Stimulated activated CD4-positive, alpha-beta T cell treated with anti-CD3 and anti-CD28 coated beads, Interleukin-1b, Interleukin-23, amount 100 ng/mL, for 24 hours (primary cell): Measurements from ENCODE around the gene CADPS.

ENCODE experiments used
- DNase-seq, 4 experiments: peaks; one replicate each; pipeline ENCODE4 v3.0.0-alpha.2; 2020; ENCODE audit warnings: low read depth in 4 of 4, low spot score in 1 of 4

Gene CADPS

DNA sequence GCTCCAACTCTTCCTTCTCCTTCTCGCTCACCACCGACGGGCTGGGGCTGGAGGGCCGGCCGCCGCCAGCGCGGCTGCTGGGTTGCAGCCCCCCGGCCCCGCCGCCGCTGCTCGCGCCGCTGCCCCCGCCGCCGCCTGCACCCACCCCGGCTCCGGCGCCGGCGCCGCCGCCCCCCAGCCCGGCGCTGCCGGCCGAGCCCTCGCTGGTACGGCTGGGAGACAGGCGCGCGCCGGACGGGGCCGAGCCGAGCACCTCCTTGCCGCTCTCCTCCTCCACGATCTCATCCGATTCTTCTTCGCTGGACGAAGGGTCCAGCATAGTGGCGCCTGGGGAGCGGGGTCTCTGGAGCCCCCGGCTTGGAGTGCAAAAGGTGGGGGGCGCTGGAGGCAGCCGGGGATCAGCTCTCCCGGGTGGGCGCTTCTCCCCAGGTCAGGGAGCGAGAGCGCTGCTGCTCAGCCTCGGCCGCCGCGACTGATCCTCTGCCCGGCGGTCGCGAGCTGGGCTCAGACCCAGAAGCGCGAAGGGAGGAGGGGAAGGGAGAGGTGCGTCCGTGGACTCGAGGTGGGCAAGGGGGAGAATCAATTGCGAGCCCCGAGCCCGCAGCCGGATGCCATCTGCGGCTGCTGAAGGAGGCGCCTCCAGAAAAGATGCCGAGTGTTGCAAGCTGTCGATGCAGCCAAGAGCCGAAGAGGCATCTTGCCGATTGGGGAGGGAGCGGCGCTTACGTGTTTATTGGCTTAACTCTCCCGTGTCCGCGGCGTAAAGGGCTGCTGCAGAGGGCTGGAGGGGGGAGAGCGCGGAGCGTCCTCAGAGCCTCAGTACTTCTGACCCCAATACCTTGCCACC lies at the start of gene CADPS:
Gene CADPS, minus strand, starts transcription at position 706 of the 847 bp plus-strand sequence. Its CDS starts 387 bp downstream, at position 319.
- DNase-seq, result no peak

DNA sequence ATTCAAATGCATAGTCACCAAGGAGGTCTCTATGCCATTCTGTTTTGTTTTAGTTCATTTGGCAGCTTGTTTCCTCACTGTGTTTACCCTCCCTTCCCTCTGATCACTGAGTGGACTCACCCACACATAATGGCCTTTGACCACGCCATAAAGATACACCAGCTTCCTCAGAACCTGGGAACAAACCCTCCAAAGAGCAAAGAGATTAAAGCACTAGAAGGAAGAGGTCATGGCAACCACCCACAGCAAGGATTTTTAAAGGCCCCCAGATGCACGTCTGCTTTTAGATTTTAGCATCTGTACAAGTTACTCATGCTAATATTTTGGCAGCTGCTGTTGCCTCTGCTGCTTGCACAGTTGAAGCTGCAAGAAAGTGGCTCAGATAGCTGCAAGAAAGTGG lies 47.9 kb upstream of the CADPS start:
- DNase-seq, result no peak

DNA sequence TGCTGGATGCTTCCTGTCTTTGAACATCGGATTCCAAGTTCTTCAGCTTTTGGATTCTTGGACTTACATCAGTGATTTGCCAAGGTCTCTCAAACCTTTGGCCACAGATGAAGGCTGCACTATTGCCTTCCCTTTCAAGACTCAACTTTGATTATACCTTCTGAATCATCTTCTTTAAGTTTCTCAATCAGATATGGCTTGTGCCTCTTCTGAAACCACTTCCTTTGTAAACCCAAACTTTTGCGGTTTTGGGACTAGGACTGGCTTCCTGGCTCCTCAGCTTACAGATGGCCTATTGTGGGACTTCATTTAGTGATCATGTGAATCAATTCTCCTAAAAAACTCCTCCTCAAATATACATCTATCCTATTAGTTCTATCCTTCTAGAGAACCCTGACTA lies 47.1 kb upstream of the CADPS start:
- no peak for DNase-seq

DNA sequence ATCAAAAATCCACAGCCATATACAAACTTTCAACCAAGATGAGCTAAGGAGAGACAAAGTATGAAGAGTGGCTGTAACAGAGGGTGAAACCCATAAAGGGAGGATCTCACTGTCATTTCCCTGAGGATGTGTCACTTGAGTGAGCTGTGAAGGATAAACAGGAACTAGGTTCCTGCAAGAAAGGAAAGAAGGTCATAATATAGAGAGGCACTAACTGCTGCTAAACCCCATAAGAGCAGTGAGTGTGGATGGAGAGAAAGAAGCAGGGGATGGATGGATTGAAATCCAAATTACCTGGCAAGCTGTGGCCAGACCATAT lies 45.2 kb upstream of the CADPS start:
- DNase-seq, result no peak

DNA sequence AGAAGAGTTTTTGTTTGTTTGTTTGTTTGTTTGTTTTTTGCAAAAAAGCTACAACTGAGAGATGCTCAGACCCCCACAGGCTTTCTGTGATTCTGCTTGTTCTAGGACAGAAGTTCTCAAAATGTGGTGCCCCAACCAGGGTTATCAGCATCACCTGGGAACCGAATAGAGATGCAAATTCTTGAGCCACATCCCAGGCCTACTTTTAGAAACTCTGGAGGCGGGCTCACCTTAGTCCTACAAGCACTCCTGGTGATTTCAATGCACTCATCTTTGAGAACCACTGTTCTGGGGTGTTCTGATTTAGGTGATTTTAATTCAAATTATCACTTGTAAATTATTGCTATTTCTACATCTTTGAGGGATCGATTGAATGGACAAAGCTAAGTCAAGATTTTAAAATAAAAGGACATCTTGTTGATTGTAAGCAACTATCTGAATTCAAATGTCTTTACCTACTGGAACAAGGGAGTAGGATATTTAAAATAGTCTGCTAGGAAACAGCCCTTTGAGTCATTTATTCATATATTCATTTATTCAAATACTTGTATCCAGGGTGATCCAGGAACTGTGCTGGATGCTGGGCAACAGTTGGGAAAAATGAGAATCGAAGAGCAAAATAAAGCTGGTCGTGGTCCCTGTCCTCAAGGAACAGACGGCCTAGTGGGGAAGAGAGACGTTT lies 44.7 kb upstream of the CADPS start:
- no peak for DNase-seq

DNA sequence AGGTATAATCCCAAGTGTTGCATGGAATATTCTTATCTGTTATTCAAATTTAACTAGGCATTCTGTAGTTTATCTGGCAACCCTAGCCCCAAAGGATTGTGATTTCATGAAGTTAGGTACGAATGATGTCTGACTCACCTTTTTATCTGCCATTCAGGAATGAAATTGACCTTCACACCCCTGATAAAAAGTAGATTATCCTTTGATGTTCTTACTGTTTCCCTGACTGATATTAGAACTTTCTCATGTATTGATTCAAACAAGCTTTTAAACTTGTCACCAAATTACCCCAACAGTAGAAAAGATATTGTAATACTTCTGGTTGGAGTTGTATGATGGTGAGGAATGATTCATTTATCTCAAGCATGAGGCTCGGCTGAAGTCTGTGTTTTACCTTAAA lies 43.6 kb upstream of the CADPS start:
- no peak for DNase-seq

DNA sequence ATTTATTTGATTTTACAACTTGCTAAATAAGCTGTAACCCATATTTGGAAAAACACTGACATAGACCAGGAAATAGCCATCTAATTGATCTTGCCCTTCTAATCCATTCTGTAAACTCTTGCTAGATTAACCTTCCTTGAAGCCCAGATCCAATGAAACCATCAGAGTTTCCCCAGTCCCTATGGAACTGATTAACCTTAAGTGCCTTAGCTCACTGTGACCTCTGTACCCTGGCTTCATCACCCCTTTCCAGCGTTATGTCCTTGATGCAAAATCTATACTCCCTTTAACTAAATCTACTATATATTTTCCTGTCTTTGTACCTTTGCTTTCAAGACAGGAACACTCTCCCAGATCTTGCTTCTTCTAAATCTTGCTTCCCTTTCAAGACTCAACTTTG lies 42.9 kb upstream of the CADPS start:
- no peak for DNase-seq

DNA sequence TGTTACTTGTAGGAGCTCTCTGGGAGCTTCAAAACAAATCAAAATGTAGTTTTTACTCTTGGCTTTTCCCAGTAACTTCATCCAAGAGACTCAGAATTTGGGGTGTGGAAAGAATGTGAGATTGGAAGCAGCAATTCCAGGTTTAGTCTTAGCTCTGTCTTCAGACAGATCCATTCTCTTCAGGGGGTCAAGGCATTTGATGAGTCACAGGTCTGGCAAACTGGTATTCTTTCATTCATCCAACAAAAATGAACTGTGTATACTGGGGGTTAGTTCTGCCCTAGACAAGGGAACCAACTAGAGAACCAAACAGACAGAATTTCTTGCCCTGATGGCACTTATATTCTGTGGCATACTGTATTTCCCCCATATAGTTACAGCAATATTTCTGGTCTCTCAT lies 36.3 kb upstream of the CADPS start:
- DNase-seq, result no peak

DNA sequence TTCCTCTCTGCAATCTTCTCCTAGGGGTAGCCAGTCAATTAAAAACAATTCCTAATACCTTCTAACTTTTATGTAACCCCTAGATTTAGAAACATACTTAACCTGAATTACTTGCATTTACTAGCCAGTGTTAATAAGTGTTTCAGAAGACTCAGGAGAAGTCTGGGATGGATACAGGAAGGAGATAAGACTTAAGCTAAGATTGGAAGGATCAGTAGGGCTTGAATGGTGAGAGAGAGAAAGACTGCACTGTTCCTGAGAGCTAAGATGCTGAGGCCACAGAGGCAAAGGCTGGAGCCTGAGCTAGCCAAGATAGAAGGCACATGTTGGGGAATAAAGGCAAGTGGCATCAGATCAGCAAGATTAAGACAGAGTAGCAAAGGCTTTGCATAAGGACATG lies 30.1 kb upstream of the CADPS start:
- DNase-seq, result no peak

DNA sequence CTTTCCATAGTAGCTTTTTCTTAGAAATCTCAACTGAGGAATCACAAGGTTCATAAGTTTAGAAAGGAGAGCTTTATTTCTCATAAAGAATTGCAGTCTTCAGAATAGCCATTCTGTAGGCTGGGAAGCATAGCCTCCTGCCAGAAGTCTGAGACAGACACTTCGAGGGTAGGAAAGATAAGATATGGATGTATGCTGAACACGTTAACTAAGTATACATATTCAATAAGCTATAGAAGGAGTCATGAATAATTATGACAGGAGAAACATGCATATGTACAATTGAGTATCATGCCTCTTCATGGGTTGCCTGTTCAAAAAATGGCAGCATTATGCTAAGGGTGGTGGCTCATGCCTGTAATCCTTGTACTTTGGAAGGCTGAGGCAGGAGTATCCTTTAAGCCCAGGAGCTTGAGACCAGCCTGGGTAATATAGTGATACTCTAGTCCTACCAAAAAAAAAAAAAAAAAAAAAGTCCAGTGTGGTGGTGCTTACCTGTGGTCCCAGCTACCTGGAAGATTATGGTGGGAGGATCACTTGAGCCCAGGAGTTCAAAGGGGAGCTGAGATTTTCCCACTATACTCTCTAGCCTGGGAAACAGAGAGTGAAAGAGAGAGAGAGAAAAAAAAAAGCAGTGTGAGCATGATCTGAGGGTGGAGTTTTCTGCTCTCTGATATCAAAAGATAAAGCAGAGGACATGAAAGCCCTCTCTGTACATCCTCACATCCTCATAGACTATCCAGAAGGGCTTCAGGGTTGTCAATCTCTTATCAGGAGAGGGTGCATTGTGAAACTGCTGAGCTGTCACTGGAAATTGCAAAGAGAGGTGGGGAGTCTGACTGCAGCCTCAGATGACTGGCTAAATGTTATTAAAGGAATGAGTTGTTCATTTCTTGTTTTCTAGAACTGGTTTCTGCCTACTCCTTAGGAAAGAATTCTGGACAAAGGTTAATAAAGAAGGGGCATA lies 23.6 kb upstream of the CADPS start:
- no peak for DNase-seq

DNA sequence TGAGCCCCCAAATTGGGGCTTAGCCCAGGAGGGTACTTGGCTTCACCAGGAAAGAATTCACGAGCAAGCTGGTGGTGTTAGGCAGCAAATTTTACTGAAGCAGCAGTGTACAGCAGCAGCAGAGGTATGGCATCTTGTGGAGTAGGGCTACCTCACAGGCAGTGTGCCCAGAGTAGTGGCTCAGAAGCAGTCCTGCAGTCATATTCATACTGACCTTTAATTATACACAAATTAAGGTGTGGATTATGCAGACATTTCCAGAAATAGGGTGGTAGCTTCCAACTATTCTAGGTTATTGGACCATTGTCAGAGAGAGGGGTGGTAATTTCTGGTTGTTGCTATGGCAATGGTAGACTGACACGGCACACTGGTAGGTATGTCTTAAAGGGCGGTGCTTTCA lies 20.7 kb upstream of the CADPS start:
- no peak for DNase-seq

DNA sequence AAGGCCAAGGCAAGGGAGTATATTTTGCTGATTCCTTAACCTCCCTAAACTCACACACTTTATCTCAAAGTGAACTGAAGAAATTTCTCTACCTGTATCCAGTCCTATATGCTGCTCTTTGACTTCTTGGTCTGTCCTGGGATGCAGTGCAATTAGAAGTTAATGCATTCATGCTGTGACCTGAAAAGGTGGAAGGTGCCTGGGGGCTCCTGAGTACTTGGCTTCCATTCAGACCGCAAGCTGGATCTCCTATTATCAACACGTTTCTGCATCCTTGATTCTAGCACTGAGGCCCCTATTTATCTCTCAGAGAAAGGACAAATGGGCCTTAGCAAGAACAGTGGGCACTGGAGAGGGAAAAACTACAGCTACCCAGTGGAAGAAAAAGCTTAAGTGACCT lies 17.7 kb upstream of the CADPS start:
- DNase-seq, result no peak

DNA sequence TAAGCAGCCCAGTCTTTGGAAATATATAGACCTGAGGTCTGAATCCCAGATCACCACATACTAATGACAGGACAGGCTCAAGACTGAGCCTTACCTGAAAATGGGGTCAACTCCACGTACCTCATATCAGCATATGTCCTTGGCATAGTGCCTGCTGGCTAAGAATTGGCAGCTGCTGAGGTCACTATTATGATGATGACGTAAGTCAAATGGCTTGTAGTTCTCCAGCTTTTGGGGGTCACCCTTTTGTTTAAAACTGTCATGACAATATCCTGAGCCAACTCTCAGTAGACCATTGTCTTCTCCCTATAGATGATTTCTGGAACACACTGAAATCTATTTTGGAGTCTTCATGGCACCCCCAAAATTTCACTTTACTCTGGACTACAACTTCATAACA lies 16.8 kb upstream of the CADPS start:
- DNase-seq, result no peak

DNA sequence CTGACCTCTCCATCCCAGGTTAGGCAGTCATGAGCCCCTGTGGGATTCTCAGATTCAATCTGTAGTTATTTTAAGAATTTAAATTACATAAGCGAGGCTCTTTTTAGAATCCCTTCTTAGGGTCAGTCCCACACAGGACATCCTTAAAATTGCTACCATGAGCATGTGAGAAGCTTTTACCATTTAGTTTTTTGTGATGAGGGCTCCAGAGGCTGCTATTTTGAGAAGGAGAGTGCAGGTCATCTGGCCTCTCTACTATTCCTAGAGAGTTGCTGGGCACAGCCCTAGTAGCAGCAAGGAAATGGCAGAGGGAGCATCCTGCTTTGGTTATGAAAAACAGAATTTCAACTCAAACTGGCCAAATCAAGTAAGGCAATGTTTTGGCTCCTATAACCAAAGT lies 13.6 kb upstream of the CADPS start:
- DNase-seq, result no peak

DNA sequence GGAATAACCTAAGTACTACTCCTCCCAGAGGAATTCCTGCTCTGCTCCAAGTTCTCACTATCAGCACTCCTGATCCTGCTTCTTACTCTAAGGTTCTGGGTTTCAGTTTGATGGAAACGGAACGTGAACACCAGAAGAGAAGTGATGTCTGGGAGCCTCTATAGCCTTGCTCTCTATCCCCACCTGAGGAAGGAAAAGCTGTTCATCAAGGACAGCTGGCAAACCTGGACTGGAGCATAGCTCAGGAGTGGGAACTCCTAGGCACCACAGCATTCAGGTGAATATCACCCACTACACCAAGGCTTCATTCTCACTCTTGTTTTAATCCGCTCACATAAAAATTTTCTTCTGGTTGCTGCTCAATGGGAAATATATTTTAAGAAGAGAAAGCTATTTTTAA lies 13.0 kb upstream of the CADPS start:
- DNase-seq, result no peak

DNA sequence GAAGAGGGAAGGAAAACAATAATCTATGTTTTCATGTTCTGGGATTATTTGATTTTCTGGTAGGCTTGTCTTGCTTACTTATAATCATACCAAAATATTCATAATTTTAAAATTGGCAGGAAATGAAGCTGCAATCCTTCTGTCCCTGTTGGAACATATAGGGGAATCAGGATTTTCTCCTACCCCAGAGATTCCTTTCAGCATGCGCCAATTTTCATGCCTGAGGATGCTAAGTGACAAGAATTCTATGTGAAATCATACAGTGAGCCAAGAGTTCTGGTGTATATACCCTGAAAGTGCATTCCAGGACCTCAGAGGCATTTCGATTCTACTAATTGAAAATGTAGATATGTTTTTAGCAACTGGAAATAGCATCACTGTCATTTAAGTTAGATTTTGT lies 9.9 kb upstream of the CADPS start:
- DNase-seq, result no peak

DNA sequence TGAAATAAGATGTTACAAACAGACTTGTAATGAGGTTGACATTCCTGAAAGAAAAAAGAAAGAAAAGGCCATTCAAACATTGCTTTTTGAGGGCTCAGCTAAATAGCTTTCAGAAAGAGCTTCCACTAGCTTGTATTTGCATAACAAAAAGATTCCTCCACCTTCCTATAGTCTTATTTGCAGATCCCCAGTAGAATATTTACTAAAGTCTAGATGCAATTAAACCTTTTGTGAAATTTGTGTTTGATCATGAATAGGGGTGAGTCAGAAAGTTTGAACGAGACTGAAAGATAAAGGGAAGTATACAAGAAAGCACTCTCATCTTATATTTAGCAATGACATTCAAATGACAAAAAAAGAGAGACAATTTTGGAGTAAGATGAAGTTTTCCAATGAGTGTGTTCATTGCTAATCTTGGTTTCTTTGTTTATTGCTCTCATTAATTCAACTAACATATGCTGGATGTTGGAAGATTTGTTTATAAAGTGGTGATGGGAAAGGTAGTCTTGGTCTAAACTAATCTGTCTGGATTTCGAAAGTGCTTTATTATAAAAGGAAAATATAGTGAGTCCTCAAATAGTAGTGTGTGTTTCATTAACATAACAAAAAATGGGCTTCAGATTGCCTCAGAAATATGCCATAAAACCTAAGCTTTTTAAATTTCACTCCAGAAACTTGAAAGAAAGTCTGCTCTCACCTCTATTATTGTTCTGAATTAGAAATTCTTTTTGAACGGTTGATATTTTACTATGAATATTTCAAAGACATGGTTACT lies 9.1 kb upstream of the CADPS start:
- DNase-seq, result no peak

DNA sequence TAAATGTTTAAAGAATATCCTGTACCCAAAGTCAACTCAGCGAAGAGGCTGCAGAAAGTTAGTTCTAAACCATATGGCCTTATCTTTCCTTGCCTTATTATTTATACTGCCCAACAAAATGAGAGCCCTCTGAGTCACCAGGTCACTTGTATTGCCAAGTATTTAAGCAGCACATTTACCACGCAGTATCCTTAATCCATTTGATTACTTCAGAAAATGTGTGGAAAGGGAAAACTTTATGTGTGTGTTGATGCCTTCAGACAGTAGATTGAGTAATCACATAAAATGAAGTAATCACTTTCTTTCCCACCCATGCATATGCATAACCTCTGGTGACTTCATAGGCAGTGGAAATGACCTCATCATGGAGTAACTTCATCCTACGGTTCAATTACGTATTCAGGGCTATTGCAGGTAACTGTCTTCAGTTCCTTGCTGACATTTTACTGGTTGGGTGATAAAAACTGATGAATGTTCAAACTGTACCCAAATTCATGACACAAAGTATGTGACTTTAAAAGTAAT lies 7.5 kb upstream of the CADPS start:
- no peak for DNase-seq

DNA sequence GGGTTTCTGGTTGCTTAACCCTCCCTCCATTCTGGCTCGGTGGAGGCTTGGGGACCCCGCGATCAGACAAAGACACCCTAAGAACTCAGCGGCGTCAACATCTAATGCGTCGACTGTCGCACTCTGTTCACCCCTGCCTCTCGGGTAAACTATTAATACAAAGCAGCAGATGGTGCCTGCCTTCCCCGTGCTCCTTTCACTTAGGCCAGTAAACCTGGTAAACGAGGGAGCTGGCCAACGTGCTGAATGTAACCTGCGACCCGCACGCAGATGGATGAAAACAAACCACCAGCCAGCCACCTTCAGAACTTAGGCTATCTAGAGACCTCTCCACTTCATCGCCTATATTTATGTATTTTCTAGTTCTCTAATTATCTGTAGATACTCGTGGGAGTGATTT lies 848 bp upstream of the CADPS start:
- DNase-seq, result no peak

DNA sequence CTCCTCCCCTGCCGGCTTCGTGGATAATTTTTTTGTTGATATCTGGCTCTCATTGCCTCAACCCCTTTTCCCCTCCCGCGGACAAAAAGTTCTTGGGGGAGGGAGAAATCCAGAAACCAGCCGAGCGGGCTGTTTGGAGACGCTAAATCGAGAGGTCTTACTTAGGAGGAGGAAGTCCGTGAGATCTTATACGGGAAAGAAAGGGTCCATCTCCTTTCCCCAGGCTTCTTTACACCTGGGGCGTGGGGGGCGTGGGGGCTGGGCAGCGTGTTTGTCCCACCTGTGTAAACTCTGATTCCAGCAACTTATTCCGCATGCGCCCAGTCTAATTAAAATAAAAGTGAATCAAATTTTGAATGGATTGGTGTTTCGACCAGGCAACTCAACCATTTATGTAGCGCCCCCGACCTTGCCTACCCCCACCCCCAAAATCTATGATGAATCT lies 364 bp upstream of the CADPS start:
- DNase-seq, result no peak
